ENCODE data around the gene NHS.

NHS gene

DNA sequence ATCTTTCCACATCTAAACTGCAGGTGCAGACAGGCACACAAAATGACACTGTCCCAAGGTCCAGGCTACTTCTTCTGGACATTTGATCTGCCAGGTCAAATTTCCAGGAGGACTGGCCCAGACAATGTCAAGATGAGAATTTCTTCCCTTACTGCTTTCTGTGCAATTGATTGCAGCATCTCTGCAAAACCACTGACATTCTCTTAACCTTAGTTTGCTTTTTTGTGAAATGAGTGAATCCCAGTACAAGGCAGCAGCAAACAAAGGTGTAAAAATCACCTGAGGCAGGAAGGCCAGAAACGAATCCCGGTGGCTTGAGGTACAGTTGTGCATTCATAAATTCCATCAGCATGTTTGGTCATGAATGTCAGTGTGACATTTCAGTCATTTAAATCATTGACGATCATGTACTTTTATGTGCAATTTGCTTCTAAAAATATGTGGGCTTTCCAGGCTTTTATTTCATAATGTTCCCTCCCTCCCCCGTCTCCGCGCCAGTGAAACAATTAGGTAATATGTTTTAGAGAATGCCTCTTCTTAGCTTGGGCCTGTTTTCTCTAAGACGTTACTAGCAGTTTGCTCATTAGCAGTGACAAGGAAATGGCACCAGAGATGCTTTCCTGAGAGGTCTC is 39.1 kb downstream of the NHS start:
- TF ChIP-seq, protein P1, sequence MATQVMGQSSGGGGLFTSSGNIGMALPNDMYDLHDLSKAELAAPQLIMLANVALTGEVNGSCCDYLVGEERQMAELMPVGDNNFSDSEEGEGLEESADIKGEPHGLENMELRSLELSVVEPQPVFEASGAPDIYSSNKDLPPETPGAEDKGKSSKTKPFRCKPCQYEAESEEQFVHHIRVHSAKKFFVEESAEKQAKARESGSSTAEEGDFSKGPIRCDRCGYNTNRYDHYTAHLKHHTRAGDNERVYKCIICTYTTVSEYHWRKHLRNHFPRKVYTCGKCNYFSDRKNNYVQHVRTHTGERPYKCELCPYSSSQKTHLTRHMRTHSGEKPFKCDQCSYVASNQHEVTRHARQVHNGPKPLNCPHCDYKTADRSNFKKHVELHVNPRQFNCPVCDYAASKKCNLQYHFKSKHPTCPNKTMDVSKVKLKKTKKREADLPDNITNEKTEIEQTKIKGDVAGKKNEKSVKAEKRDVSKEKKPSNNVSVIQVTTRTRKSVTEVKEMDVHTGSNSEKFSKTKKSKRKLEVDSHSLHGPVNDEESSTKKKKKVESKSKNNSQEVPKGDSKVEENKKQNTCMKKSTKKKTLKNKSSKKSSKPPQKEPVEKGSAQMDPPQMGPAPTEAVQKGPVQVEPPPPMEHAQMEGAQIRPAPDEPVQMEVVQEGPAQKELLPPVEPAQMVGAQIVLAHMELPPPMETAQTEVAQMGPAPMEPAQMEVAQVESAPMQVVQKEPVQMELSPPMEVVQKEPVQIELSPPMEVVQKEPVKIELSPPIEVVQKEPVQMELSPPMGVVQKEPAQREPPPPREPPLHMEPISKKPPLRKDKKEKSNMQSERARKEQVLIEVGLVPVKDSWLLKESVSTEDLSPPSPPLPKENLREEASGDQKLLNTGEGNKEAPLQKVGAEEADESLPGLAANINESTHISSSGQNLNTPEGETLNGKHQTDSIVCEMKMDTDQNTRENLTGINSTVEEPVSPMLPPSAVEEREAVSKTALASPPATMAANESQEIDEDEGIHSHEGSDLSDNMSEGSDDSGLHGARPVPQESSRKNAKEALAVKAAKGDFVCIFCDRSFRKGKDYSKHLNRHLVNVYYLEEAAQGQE (IDR thresholded peaks at IDR 0.05; ENCODE audit: insufficient read depth in 1 of 2, low read depth in 2 of 2, low read length in 2 of 2): no peak

GRCh38 chrX:17414839-17415238 is 39.8 kb downstream of the NHS start:
- TF ChIP-seq FOXP2 (optimal IDR thresholded peaks at IDR 0.05; ENCODE audit: borderline replicate concordance, extremely low read depth, extremely low read length, insufficient read depth): no peak
- TF ChIP-seq TAF1 (IDR thresholded peaks at IDR 0.05; ENCODE audit: borderline replicate concordance, insufficient read depth, low read length): no peak
- no peak for TF ChIP-seq SIN3A (IDR thresholded peaks at IDR 0.05; ENCODE audit: borderline replicate concordance, insufficient read depth, low read length)
- TF ChIP-seq, protein P1 (IDR thresholded peaks at IDR 0.05; ENCODE audit: insufficient read depth in 1 of 2, low read depth in 2 of 2, low read length in 2 of 2): no peak
- no peak for TF ChIP-seq POLR2AphosphoS5 (IDR thresholded peaks at IDR 0.05; ENCODE audit: low read depth, low read length)

GRCh38 chrX:17415242-17415810 is 40.3 kb downstream of the NHS start:
- TF ChIP-seq, protein P1 (IDR thresholded peaks at IDR 0.05; ENCODE audit: insufficient read depth in 1 of 2, low read depth in 2 of 2, low read length in 2 of 2): no peak
- TF ChIP-seq POLR2AphosphoS5 (IDR thresholded peaks at IDR 0.05; ENCODE audit: low read depth, low read length) (no peak), TAF1 (IDR thresholded peaks at IDR 0.05; ENCODE audit: borderline replicate concordance, insufficient read depth, low read length) (no peak)

DNA sequence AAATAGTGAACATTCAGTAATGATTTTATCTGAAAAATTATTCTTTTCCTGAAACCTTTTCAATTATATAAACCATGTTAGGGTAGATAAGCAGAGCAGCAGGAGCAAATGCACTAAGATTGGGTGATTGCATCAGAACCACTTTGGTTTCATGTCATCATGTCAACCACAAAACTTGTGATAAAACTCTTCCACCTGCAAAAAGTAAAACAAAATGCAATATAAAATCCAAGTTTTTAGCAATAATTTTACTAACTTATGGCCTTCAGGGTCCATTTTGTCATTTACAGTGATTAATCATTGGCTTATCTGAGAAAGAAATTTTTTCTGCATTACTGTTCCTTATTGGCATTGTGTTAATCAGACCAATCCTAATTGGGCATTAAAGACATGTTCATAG is 42.4 kb downstream of the NHS start:
- TF ChIP-seq FOXP2 (optimal IDR thresholded peaks at IDR 0.05; ENCODE audit: borderline replicate concordance, extremely low read depth, extremely low read length, insufficient read depth): no peak
- TF ChIP-seq SIN3A (IDR thresholded peaks at IDR 0.05; ENCODE audit: borderline replicate concordance, insufficient read depth, low read length): no peak
- TF ChIP-seq, protein P1 (IDR thresholded peaks at IDR 0.05; ENCODE audit: insufficient read depth in 1 of 2, low read depth in 2 of 2, low read length in 2 of 2): no peak
- no peak for TF ChIP-seq POLR2AphosphoS5 (IDR thresholded peaks at IDR 0.05; ENCODE audit: low read depth, low read length)
- TF ChIP-seq TAF1 (IDR thresholded peaks at IDR 0.05; ENCODE audit: borderline replicate concordance, insufficient read depth, low read length): no peak

DNA sequence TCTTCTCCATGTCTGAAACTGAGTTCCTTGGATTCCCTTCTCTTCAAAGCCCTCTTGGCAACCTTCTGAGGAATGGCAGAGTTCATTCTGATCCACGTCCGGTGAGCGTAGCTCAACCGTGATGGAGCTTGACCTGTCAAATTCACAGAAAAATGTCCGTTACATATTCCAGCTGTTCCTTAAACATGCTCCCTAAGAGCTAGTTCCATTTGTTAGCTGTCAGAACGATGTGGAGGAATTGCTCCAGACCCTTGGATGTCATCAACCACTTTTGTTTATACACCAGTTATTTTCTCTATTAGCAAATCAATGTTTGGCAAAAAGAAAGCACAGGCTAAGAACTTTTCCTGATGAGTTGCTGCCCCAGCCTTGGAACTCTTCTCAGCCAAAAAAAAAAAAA is 50.1 kb downstream of the NHS start:
- TF ChIP-seq, protein P1 (IDR thresholded peaks at IDR 0.05; ENCODE audit: insufficient read depth in 1 of 2, low read depth in 2 of 2, low read length in 2 of 2): no peak
- TF ChIP-seq POLR2AphosphoS5 (IDR thresholded peaks at IDR 0.05; ENCODE audit: low read depth, low read length): no peak
- TF ChIP-seq SIN3A (IDR thresholded peaks at IDR 0.05; ENCODE audit: borderline replicate concordance, insufficient read depth, low read length): no peak
- TF ChIP-seq FOXP2 (optimal IDR thresholded peaks at IDR 0.05; ENCODE audit: borderline replicate concordance, extremely low read depth, extremely low read length, insufficient read depth): no peak
- TF ChIP-seq TAF1 (IDR thresholded peaks at IDR 0.05; ENCODE audit: borderline replicate concordance, insufficient read depth, low read length): no peak

Measured in PFSK-1 (cell line).